ENCODE data around the gene AFAP1. TPM values are rescaled to one million over a fixed set of nuclear protein-coding genes. Genes with fewer than 3 reads are reported as not detected.

Gene AFAP1
- total RNA-seq, 4 donors from 2014 or later, result 8.2 to 22.3 (median 15.2) TPM

- intact Hi-C loops (cut with DNase I; ENCODE audit: low total_unique reads), result no loop called here
- TF ChIP-seq CTCF (IDR thresholded peaks at IDR 0.05) (no peak), POLR2A (IDR thresholded peaks at IDR 0.05) (no peak)
- 53 to 69% methylated on average over 6 of the region's 6 CpGs for WGBS, 2 donors
- H3K4me3 ChIP-seq (ENCODE audit: low read depth, poor library complexity, severe bottlenecking), result no peak overlapping the region
- peak in 1 of 2 donors; percentile 59 for DNase-seq (ENCODE audit: low spot score in 2 of 2)
Measured at GRCh38 chr4:7861440-7861881, 78.2 kb downstream of the AFAP1 start.

- TF ChIP-seq POLR2A (IDR thresholded peaks at IDR 0.05) (no peak), CTCF (IDR thresholded peaks at IDR 0.05) (no peak)
- no peak overlapping the region for H3K4me3 ChIP-seq (ENCODE audit: low read depth, poor library complexity, severe bottlenecking)
- 92 to 93% methylated on average over 19 of the region's 19 CpGs for WGBS, 2 donors
- intact Hi-C loops (cut with DNase I; ENCODE audit: low total_unique reads), result no loop called here
- no peak for DNase-seq (ENCODE audit: low spot score in 2 of 2)
Measured at GRCh38 chr4:7860600-7861163, 79.0 kb downstream of the AFAP1 start.

GRCh38 chr4:7859326-7859725 lies 80.3 kb downstream of the AFAP1 start:
- intact Hi-C loops (cut with DNase I; ENCODE audit: low total_unique reads), result no loop called here
- no peak for TF ChIP-seq CTCF (IDR thresholded peaks at IDR 0.05)
- TF ChIP-seq POLR2A (IDR thresholded peaks at IDR 0.05), result no peak
- no peak for DNase-seq (ENCODE audit: low spot score in 2 of 2)
- WGBS, 2 donors, result 78% methylated on average over 4 of the region's 4 CpGs
- no peak overlapping the region for H3K4me3 ChIP-seq (ENCODE audit: low read depth, poor library complexity, severe bottlenecking)

- no peak for TF ChIP-seq CTCF (IDR thresholded peaks at IDR 0.05)
- no peak for TF ChIP-seq POLR2A (IDR thresholded peaks at IDR 0.05)
- no peak overlapping the region for H3K4me3 ChIP-seq (ENCODE audit: low read depth, poor library complexity, severe bottlenecking)
- intact Hi-C loops (cut with DNase I; ENCODE audit: low total_unique reads), result no loop called here
- no peak for DNase-seq (ENCODE audit: low spot score in 2 of 2)
- 52 to 68% methylated on average over 5 of the region's 5 CpGs for WGBS, 2 donors
Measured at GRCh38 chr4:7858498-7858897, 81.2 kb downstream of the AFAP1 start.

- TF ChIP-seq CTCF (IDR thresholded peaks at IDR 0.05) (no peak), POLR2A (IDR thresholded peaks at IDR 0.05) (no peak)
- no peak overlapping the region for H3K4me3 ChIP-seq (ENCODE audit: low read depth, poor library complexity, severe bottlenecking)
- DNase-seq (ENCODE audit: low spot score in 2 of 2), result no peak
- WGBS, 2 donors, result 65 to 66% methylated on average over 2 of the region's 2 CpGs
- intact Hi-C loops (cut with DNase I; ENCODE audit: low total_unique reads), result no loop called here
Measured at GRCh38 chr4:7857993-7858392, 81.7 kb downstream of the AFAP1 start.

- intact Hi-C loops (cut with DNase I; ENCODE audit: low total_unique reads), result no loop called here
- WGBS, 2 donors, result 41 to 56% methylated on average over 8 of the region's 8 CpGs
- TF ChIP-seq POLR2A (IDR thresholded peaks at IDR 0.05) (no peak), CTCF (IDR thresholded peaks at IDR 0.05) (no peak)
- no peak for DNase-seq (ENCODE audit: low spot score in 2 of 2)
- H3K4me3 ChIP-seq (ENCODE audit: low read depth, poor library complexity, severe bottlenecking), result no peak overlapping the region
Measured at GRCh38 chr4:7857238-7857701, 82.4 kb downstream of the AFAP1 start.

Data from lower leg skin (tissue), 4 donors.